ENCODE measurements around the gene G3BP2. TPM values are rescaled to one million over a fixed set of nuclear protein-coding genes. Genes with fewer than 3 reads are reported as not detected.

The G3BP2 gene
- total and polyA plus RNA-seq, 9 of the 15 experiments (the other 6 are each of a cell fraction or from before 2014, with no cell fraction given): 25.2 to 222 (median 130) TPM

GRCh38 chr4:75673027-75673958 lies at the start of gene G3BP2 (continued):
- TF ChIP-seq MCM5 (IDR thresholded peaks at IDR 0.05; ENCODE audit: low read depth) (no peak), MEF2D (tag; conservative IDR thresholded peaks at IDR 0.05; ENCODE audit: low read depth) (no peak), ELF1 (tag; IDR thresholded peaks at IDR 0.05) (peak; percentile 93), ZBTB17 (CRISPR knock-in tag; IDR thresholded peaks at IDR 0.05) (no peak), ZNF263 (CRISPR knock-in tag; IDR thresholded peaks at IDR 0.05; ENCODE audit: borderline replicate concordance) (no peak), ID3 (CRISPR knock-in tag; IDR thresholded peaks at IDR 0.05) (no peak), ID3 (tag; IDR thresholded peaks at IDR 0.05) (no peak), SAFB2 (IDR thresholded peaks at IDR 0.05; ENCODE audit: borderline replicate concordance, low read depth, low read length, severe bottlenecking) (no peak), HNRNPH1 (optimal IDR thresholded peaks at IDR 0.05; ENCODE audit: low read depth, low read length) (no peak), TCF7 (IDR thresholded peaks at IDR 0.05; ENCODE audit: borderline replicate concordance) (no peak), FOXA3 (CRISPR knock-in tag; conservative IDR thresholded peaks at IDR 0.05 in 1 of 2, IDR thresholded peaks at IDR 0.05 in 1 of 2) (peak; percentile 70 to 86; a peak in 3 of 4 replicates), POLR2B (IDR thresholded peaks at IDR 0.05; ENCODE audit: low read depth, partially characterized antibody) (peak; percentile 69), SRSF7 (optimal IDR thresholded peaks at IDR 0.05; ENCODE audit: low read depth, low read length) (no peak), CBX1 (IDR thresholded peaks at IDR 0.05; ENCODE audit: low read depth) (peak; percentile 92; the same call in 1 of the 2 replicates), ELK3 (CRISPR knock-in tag; IDR thresholded peaks at IDR 0.05) (no peak), NFIC (IDR thresholded peaks at IDR 0.05) (0 out of 2 replicates have a peak, but pooled peaks have one; percentile 15), GTF2F1 (IDR thresholded peaks at IDR 0.05; ENCODE audit: low read depth, low read length) (peak; percentile 58; the same call in 1 of the 2 replicates), KHSRP (IDR thresholded peaks at IDR 0.05) (no peak), PRDM10 (IDR thresholded peaks at IDR 0.05; ENCODE audit: partially characterized antibody) (peak; percentile 40), FOXP1 (CRISPR knock-in tag; IDR thresholded peaks at IDR 0.05) (peak; percentile 39; the same call in 1 of the 2 replicates), PKNOX1 (IDR thresholded peaks at IDR 0.05) (peak; percentile 80)

Data from K562 (cell line).